Globus pallidus (tissue), 1 donor: Measurements from ENCODE around the gene BCL7C.
"Not testable (repeated sequence)": the region's sequence is repeated elsewhere in the genome, so short reads cannot be mapped to it uniquely, and the experiment has no call there.

Experiments used
- DNase-seq: peaks from one replicate; pipeline ENCODE4 v3.0.0-alpha.2; 2015; ENCODE audit warnings: low spot score

The BCL7C gene

DNA sequence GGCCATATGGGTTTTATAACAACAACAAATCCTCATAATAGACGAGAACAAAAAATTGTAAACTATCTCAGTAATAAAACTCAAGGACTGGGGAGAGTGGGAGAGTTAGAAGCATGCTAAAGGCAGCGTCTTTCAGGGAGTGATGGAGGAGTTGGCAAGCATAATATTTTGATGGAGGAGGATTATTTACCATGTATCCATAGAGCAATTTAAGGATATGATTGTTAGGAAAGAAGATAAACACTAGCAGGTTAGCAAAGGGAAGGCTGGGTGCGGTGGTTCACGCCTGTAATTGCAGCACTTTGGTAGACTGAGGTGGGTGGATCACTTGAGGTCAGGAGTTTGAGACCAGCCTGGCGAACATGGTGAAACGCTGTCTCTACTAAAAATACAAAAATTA is 27.8 kb downstream of the BCL7C start:
- DNase-seq, result no peak

DNA sequence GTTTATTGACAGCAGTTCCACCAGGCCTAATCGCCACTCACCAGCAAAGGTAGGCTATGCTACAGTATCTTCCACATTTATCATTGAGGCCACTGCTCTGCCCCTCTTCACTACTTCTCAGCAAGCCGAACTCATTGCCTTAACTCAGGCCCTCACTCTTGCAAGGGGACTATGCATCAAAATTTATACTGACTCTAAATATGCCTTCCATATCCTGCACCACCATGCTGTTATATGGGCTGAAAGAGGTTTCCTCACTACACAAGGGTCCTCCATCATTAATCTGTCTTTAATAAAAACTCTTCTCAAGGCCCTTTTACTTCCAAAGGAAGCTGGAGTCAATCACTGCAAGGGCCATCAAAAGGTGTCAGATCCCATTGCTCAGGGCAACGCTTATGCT is 30.7 kb downstream of the BCL7C start:
- not testable (repeated sequence) for DNase-seq

DNA sequence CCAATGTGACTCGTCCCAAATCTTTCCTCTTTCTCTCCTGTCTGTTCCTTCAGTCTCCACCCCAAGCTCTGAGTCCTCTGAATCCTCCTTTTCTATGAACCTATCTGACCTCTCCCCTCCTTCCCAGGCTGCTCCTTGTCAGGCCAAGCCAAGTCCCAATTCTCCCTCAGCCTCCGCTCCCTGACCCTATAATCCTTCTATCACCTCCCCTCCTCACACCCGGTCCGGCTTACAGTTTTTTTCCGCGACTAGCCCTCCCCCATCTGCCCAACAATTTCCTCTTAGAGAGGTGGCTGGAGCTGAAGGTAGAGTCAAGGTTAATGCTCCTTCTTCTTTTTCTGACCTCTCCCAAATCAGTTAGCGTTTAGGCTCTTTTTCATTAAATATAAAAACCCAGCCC is 33.1 kb downstream of the BCL7C start:
- not testable (repeated sequence) for DNase-seq

DNA sequence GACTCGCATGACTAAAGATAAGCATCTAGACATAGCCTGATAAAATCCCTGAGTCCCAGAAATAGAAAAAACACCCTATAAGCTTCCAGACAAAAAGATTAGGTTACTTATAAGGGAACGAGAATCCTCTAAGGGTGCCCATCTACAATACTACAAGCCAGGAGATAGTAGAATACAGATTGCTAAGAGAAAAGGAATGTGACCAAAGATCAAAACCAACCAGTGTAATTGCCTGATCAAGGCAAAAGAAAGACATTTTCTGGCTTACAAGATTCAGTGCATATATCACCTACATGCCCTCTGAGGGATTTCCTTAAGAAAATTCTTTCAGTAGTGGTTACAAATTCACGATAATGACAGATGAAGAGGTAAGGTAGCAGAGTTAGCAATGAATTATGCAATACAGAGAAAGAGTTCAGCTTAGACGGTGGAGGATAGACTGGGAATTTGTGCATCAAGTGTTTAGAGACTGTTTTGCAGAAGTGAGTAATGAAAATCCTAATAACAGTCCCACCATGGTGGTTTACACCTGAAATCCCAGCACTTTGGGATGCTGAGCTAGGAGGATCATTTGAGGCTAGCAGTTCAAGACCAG is 35.0 kb downstream of the BCL7C start:
- DNase-seq, result no peak

DNA sequence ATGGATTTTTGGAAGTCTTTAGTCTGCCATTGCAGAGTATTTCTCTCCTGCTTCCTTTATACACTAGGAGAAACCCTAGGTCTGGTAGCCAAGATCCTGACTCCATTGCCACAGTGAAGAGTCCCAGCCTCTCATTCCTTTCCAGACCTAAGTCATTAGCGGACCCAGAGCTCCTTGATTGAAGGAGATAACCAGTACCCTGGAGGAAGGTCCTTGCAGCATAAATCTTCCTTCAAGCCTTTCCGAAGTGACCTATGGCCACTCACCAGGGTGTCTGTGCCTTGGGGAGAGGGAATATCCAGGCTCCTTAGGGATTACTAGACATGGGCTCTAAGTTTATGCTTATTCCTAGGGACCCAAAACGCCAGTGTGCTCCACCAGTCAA is 35.8 kb downstream of the BCL7C start:
- no peak for DNase-seq

DNA sequence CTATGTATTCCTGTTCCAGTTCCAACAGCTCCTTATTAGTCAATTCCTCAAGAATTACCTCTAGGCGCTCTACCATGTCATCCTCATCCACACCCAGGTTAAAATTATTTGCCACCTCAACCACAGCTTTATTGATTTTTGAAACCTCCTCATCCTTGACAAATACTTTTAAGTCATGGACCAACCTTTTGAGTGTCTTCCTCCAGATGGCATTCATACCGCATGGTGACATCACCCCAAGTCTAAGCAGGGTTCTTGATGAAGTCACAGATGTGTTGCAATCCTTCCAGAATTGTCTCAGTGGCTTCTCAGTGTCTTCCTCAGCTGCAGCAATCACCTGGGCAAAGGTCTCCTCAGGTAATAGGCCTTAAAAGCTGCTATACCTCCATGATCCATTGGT is 40.1 kb downstream of the BCL7C start:
- no peak for DNase-seq

DNA sequence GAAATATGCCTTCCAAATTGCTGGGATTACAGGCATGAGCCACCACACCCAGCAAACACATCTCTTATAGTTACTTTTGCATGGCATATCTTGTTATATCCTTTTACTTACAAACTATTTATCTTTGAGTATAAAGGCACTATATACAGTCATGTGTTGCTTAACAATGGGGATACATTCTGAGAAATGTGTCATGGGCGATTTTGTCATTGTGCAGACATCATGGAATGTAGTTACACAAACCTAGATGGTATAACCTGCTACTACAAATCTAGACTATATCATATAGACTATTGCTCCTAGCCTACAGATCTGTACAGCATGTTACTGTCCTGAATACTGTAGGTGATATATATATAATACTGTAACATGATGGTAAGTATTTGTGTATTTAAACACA is 43.6 kb downstream of the BCL7C start:
- no peak for DNase-seq

DNA sequence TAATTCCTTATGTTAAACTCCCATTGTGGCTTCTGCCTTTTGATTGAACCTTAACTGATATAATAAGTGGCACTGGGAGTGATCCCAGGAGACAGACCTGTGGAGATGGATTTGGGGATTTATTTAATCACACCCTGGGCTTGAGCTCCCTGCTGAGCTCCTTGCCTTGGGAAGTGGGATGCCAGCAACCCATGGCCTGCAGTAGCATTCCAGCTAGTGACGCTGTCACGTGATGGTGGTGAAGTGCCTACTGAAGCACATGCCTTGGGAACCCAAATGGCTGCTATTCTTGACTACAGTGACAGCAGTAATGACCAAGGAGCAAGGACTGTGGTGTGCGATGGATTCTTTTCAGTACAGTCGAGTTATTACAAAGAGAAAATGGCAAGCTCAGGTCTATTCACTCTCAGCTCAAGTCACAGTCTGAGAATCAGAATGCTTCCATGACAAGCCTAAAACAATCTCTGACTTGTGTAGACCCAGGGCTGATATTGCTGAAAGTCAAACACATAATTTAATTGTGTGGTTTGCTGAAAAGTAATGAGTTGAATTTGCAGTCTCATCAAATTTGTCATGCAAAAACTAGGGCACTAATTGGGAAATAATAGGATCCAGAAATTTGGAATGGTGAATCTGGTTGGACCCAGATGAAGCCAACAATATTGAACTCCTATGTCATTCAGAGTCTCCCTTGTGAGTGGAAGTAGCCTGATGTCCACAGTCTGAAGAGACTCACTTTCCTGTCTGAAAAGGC is 47.1 kb downstream of the BCL7C start:
- no peak for DNase-seq

DNA sequence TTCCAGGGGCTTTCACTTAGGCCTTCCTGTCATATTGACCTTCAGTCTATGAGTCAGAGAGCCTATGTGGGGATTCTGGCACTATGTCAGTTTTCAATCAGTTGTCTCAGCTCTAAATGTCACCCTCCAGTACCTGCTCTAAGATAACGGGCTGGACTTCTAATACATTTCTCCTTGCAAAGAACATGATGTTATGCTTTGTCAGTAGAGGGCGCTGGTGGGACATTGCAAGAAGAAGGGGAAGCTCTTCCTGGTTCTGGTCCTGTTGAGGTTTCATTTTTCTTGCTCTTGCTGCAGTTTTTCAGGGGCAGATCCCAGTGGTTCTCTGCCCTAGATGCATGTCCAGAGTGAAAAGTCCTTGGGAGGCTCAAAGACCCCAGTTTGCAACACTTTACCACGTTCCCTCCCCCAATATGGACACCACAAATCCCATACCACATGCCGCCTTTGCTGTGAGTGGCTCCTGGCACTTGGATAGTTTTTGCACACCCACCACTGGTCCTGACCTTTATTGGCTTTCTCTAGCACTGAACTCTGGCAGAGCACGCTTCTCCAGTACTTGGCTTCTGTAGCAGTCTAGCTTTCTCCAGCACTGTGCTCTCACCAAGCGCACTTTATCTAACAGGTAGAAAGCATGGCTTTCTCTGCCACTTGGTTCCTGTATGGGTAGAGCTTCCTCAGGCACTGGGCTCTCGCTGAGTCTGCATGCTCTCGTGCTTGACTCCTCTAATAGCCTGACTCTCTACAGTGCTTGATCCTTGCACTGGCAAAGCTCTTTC is 49.0 kb downstream of the BCL7C start:
- peak; percentile 88 for DNase-seq

DNA sequence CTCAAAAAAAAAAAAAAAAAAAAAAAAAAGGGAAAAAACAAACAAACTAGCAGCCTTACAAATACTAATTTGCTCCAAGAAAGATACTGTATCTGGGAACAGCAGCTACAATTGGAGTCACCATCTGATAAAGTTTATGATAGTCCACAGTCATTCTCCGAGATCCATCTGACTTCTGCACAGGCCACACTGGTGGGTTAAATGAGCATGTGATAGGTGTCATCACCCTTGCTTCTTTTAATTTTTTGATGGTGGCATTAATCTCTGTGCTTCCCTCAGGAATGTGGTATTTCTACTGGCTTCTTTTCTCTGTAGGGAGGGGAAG is 49.6 kb downstream of the BCL7C start:
- DNase-seq, result no peak

DNA sequence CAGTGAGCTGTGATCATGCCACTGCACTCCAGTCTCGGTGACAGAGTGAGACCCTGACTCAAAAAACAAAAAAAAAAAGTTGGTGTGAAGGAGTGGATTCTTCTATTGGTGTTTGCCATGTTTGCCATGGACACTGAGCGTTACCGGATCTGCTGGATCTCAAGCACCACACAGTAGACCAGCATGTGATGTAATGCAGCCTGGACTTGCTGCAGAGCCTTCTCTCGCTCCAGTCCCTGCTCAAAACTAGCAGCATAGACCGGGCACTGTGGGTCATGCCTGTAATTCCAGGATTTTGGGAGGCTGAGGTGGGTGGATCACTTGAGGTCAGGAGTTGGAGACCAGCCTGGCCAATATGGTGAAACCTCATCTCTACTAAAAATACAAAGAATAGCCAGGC is 50.4 kb downstream of the BCL7C start:
- DNase-seq, result no peak

DNA sequence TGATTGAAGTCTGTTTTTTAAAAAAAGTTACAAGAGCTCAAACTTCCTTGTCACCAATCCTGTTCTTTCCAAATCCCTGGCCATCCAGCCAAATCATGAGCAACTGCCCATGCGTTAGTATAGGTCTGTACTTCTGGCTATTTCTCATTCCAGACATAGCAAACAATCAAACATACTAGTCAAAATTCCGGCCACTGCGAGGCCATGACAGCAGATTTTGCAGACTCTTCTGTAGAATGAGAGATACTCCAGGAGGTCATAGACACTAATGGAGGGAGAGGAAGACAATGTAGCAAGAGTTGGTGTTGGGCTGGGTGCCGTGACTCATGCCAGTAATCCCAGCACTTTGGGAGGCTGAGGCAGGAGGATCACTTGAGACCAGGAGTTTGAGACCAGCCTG is 50.9 kb downstream of the BCL7C start:
- no peak for DNase-seq

DNA sequence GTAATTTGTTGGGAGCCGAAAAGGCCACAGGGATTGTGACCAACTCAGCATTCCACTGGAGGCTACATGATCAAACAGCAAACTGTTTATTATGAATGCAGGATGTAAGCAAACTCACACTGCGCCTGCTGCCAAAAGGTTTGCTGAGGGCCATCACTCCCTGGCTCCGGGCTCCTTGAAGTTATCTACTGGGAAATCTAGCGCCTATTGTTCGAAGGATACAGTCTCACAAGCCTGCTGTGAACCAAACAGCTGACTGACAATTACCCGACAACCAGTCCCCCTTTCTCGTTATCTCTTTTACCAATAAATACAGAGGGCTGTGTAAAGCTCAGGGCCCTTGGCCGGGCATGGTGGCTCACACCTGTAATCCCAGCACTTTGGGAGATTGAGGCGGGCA is 52.5 kb downstream of the BCL7C start:
- DNase-seq, result no peak

DNA sequence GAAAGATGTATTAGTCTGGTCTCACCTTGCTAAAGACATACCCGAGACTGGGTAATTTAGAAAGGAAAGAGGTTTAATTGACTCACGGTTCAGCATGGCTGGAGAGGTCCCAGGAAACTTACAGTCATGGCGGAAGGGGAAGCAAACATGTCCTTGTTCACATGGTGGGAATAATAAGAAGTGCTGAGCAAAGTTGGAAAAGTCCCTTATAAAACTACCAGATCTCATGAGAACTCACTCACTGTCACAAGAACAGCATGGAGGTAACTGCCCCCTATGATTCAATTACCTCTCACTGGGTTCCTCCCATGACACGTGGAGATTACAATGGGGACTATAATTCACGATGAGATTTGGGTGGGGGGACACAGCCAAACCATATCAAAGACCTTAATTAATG is 53.3 kb downstream of the BCL7C start:
- no peak for DNase-seq

DNA sequence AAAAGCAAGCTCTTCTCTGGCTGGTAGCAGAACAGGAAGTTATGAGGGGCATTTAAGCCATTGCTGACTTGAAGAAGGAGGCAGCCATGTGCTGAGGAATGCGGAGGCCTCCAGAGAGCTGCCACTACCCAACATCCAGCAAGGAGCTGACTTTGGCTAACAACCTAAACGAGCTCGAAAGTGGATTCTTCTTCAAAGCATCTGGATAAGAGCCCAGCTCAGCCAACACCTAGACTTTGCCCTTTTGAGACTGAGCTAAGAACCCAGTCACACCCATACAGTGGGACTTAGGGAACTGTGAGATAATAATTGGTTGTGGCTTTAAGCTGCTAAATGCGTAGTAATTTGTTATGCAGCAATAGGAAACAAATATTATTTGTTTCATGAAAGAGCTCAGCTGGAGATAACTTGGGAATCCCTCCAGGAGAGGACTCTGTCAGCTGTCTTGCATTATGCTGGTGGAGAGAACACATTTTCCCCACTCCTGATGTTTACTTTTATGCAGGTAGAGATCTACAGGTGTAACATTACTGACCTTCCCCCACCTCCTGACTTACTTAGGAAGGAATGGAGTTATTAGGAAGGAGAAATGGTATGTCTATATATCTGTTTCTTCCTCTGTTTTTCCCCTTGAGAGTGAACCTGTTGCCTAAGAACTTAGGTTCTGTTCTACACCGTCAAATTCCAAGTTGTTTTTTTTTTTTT is 54.2 kb downstream of the BCL7C start:
- DNase-seq, result no peak

DNA sequence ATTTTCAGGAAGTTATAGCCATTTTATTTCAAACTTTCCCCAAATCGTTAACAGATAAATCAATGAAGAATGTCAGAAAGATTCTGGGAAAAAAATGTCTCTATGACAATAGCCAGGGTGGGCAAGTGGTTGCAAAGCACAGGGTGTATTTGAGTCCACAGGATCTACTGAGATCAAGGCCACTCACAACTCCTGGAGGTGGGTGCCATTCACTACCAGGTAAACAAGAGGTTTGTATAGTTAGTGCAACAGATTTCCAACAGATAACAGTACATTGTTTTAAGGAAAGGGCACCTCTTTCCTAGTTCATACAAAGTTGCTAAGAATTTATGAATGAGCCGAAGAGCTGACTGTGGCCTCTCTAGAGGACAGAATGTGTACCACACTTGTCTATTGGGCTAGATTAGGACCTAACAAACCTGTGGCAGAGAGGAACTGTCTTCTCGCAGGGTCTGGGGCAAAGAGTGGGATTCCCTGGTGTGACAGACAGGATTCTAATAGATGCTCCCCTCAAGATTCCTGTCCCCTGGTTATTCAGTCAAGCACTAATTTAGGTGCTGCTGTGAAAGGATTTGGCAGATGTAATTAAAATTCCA is 54.9 kb downstream of the BCL7C start:
- DNase-seq, result no peak

DNA sequence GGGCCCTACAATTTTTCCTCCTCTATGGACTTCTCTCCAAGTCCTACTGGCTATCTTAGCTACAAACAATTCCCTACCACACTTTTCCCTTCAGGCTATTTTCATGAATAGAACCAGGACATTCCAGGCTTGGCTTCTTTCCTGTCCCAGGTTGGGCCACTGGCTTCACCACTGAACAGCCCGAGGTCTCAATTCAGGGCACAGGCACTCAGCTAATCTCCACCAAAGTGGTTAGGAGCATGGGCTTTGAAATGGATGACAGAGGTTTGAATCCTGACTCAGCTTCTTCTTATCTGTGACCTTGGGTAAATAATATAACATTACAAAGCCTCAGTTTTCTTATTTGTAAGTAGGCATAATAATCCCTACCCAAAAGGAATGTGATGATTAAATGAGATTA is 56.0 kb downstream of the BCL7C start:
- DNase-seq, result no peak
